Middle frontal gyrus (tissue), 1 donor: ENCODE results near the gene TSC2.
"Not testable (repeated sequence)": the region's sequence is repeated elsewhere in the genome, so short reads cannot be mapped to it uniquely, and the experiment has no call there.

Experiments
- DNase-seq: peaks from one replicate; pipeline ENCODE4 v3.0.0-alpha.2; 2015; ENCODE audit warnings: low spot score; ENCODE audit errors: extremely low spot score

Gene TSC2

GRCh38 chr16:2009791-2010510 is 37.8 kb upstream of the TSC2 start, which contains the start of gene ZNF598:
TSS of gene ZNF598 (minus strand) at chr16:2009821.
- DNase-seq, result peak; percentile 86

GRCh38 chr16:2011726-2012125 is 36.1 kb upstream of the TSC2 start:
- not testable (repeated sequence) for DNase-seq

GRCh38 chr16:2013527-2013926 is 34.3 kb upstream of the TSC2 start:
- no peak for DNase-seq

GRCh38 chr16:2015117-2015946 is 32.5 kb upstream of the TSC2 start:
- DNase-seq, result no peak

GRCh38 chr16:2015947-2016208 is 31.9 kb upstream of the TSC2 start:
- DNase-seq, result no peak

- DNase-seq, result no peak
Observed at GRCh38 chr16:2016407-2016922, 31.3 kb upstream of the TSC2 start.

- DNase-seq, result no peak
Observed at GRCh38 chr16:2019518-2019920, 28.3 kb upstream of the TSC2 start, which contains the start of gene NPW. TSS of gene NPW (plus strand) at chr16:2019785.

GRCh38 chr16:2019921-2020831 is 27.6 kb upstream of the TSC2 start:
- no peak for DNase-seq

GRCh38 chr16:2022723-2023091 is 25.1 kb upstream of the TSC2 start:
- DNase-seq, result no peak

GRCh38 chr16:2023092-2024031 is 24.4 kb upstream of the TSC2 start:
- peak; percentile 88 for DNase-seq

GRCh38 chr16:2024032-2024420 is 23.8 kb upstream of the TSC2 start:
- no peak for DNase-seq

- DNase-seq, result no peak
Observed at GRCh38 chr16:2025251-2025650, 22.5 kb upstream of the TSC2 start.

GRCh38 chr16:2025878-2026460 is 21.8 kb upstream of the TSC2 start:
- no peak for DNase-seq

- DNase-seq, result no peak
Observed at GRCh38 chr16:2026461-2027023, 21.2 kb upstream of the TSC2 start, which contains the start of gene NHERF2. TSS of gene NHERF2 (plus strand) at chr16:2026902. CDS start at chr16:2027006, 104 bp downstream.

- DNase-seq, result no peak
Observed at GRCh38 chr16:2027024-2028010, 20.5 kb upstream of the TSC2 start.

- no peak for DNase-seq
Observed at GRCh38 chr16:2028146-2028545, 19.6 kb upstream of the TSC2 start.

GRCh38 chr16:2028620-2029220 is 19.1 kb upstream of the TSC2 start:
- DNase-seq, result no peak

- DNase-seq, result no peak
Observed at GRCh38 chr16:2029350-2029749, 18.4 kb upstream of the TSC2 start.
